CD4-positive, alpha-beta T cell treated with Interleukin-2 at 100 ng/mL for 4 hours (primary cell): Measurements from ENCODE around the gene DCTPP1.

Experiments used
- DNase-seq: peaks from one replicate; pipeline ENCODE4 v3.0.0-alpha.2; 2020; ENCODE audit warnings: low spot score

DCTPP1 gene

DNA sequence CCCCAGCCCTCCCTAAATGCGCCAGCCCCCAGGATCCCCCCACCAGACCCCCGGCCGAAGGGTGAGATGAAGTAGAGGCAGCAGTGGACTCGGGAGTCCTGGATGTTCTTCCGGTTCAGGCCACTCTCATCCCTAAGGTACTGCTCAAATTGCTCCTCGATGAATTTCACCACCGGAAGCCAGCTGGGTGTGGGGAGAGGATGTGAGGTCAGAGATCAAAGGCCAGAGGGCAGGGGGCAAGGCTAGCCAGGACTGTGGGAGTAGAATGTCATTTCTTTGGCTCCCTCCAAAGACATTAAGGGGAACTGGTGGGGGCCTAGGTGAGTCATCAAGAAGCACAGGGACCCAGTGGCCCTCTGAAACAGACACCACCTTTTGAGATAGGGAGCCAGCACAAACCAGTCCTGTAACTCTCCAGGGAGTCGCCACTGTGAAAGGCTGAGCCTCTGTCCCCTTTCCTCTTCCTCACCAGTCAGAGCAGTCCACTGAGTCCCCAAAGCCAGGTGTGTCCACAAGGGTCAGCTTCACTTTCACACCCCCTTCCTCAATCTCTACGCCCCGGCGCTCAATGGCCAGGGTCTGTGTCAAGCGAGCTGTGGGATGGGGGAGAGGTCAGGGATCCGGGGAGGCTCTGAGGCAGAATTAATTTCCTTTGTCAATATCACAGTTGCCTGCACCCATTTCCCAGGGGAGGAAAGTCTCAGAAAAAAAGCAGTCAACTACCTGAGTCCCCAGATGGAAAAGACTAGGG lies 48.4 kb downstream of the DCTPP1 start:
- peak; percentile 47 for DNase-seq

- no peak for DNase-seq
Measured at GRCh38 chr16:30380803-30381208, 49.0 kb downstream of the DCTPP1 start.

GRCh38 chr16:30380072-30380802 lies 49.6 kb downstream of the DCTPP1 start:
- no peak for DNase-seq

DNA sequence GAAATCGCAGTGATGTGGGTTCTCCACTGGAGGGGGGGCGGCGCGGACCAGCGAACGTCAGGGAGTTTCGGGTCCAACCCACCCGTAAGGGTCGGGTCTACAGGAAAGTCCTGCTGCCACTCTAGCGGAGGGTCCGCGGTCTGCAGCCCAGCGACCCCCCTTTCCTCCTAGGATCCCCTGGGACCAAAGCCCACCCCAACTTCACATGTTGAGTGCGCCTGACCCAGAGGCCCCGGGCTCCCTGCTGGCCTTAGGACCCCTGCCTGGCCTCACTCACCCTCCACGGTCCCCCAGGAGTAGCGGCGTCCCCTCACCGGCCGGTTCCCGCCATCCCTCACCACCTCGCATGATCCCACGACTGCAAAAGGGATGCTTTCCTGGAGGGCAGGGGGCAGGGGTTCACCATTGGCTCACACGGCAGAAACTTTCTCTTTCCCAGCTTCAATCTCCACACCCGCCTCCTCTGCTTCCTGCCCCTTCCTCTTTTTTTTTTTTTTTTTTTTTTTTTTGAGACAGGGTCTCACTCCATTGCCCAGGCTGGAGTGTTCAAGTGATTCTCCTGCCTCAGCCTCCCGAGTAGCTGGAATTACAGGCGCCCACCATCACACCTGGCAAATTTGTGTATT lies 50.6 kb downstream of the DCTPP1 start:
- no peak for DNase-seq

DNA sequence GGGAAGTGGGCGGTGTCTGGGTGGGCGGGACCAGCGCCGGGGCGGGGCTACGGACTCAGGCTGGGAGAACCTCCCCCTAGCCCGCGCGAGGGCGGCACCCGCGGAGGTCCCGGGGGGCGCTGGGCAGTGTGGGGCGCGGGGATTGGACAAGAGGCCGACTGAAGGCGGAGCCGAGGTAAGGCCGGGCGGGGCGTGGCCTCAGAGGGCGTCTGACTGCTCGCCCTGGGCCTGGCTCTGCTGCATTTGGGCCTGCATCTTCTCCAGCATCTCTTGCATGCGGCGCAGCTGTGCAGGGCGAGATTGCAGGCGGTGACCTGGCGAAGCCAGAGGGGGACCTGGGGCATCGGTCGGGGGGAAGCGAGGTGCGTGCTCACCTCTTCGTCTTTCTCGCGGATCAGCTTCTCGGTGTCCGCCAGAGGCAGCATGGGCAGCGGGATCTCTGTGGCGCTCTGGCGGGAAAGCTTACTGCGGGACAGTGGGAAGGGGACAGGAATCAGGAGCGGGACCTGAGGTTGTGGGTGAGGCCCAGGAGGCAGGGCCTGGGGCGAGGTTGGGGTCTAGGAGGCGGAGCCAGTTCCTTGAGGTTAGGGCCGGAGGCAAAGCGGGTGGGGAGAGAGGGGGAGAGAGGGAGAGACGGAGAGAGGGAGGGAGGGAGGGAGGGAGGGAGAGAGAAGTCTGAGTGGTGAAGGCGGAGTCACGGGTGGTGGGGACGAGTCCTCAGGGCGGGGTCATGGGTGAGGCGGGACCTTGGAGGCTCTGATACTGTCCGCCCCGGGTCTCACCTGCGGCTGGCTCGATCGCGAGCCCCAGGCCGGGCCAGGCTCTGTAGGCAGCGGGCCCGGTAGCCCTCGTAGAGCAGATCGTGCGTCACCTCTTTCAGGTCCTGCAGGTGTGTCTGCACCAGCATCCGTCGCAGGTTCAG lies 51.3 kb downstream of the DCTPP1 start:
- DNase-seq: peak; percentile 99

- DNase-seq: peak; percentile 90
Measured at GRCh38 chr16:30377812-30378235, 52.0 kb downstream of the DCTPP1 start.

GRCh38 chr16:30377050-30377811 lies 52.6 kb downstream of the DCTPP1 start:
- no peak for DNase-seq

DNA sequence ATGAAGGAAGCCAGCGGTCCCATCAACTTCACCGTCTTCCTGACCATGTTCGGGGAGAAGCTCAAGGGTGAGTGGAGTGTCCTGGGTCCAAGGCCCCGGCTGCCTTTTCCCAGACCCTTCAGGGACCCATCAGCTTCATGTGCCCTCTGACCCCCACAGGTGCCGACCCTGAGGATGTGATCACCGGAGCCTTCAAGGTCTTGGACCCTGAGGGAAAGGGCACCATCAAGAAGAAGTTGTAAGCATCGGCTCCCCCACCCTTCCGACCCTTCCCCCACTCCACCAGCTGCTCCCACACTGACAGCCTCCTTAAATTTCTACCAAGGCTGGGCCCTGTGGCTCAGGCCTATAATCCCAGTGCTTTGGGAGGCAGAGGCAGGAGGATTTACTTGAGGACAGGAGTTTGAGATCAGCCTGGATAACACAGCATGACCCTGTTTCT lies 53.3 kb downstream of the DCTPP1 start:
- DNase-seq: no peak

DNA sequence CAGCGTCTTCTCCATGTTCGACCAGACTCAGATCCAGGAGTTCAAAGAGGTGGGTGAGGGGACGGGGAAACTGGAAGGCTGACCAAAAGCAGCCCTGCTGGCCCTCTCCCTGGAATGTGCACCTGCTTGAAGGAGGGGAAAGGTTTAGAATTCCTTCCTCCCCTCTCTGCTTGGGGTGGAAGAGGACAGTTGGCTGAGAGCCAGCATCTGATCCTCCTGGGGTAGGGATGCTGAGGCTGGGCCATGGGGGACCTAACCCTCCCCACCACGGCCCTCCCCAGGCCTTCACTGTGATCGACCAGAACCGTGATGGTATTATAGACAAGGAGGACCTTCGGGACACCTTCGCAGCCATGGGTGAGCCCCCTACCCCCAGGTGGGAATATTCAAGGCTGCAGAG lies 54.0 kb downstream of the DCTPP1 start:
- DNase-seq: no peak

- DNase-seq: no peak
Measured at GRCh38 chr16:30374538-30374937, 55.3 kb downstream of the DCTPP1 start, which contains the start of gene MYL11. TSS of gene MYL11 (plus strand) at chr16:30374802. CDS start at chr16:30374858, 56 bp downstream.
